HCT116 (cell line): ENCODE results near the gene NDUFA5. TPM values are rescaled to one million over a fixed set of nuclear protein-coding genes. Genes with fewer than 3 reads are reported as not detected.

ENCODE experiments used
- ATAC-seq: fragments of 200-7000 bp; cut with Tn5 transposase; 2 replicates; pipeline ENCODE4 v1.9.1; 2020; ENCODE audit warnings: mild to moderate bottlenecking, moderate library complexity
- BruUV-seq: library from RNA; stranded (reverse); fragments of 400-500 nt; replicated peaks from 2 replicates; lab custom pipeline; 2021; lab: Mats Ljungman, UMichigan
- CTCF ChIA-PET: fragments of 300-600 bp; sonication (Branson Sonifier 250); formaldehyde crosslinking; loops from one replicate; lab custom pipeline; 2021; ENCODE audit warnings: antibody characterized with exemption; lab: Charles Lee
- POLR2A ChIA-PET: fragments of 300-600, 350-600 bp; sonication (Branson Sonifier 250); formaldehyde crosslinking; loops from one replicate; lab custom pipeline; 2021; ENCODE audit warnings: antibody characterized with exemption; lab: Charles Lee
- RAD21 ChIA-PET, 2 experiments: fragments of 300-600 bp; sonication (Branson Sonifier 250); formaldehyde crosslinking; loops; one replicate each; lab custom pipeline; 2023; ENCODE audit warnings: low total read pairs in 2 of 2; ENCODE audit not compliant: uncharacterized antibody in 2 of 2, unreplicated experiment in 2 of 2, low non-redundant PET in 1 of 2; lab: Charles Lee
- DNase-seq: peaks from one replicate; pipeline ENCODE4 v3.0.0-alpha.2; 2010; ENCODE audit warnings: low read depth, low spot score
- H2AFZ ChIP-seq: fragments of 200-600 bp; shearing (Covaris generic), sonication (generic); 2 replicates; pipeline ENCODE4 v1.6.1; 2017; ENCODE audit warnings: low read depth, mixed run types, mixed read lengths, antibody characterized with exemption, low read length; ENCODE audit not compliant: poor library complexity, severe bottlenecking
- H3K27ac ChIP-seq: 2 replicates; pipeline ENCODE4 v1.5.1; 2012; ENCODE audit warnings: low read depth, low read length
- H3K27me3 ChIP-seq: fragments of 200-600 bp; sonication (generic); 2 replicates; pipeline ENCODE4 v1.6.1; 2016; ENCODE audit warnings: mixed run types, low read length, mixed read lengths; ENCODE audit not compliant: insufficient read depth
- H3K36me3 ChIP-seq, 2 experiments: fragments of 200-500 bp in 1 of 2; fragments of 200-600 bp in 1 of 2; sonication (Bioruptor generic) in 1 of 2; sonication (generic) in 1 of 2; 2 replicates each; pipeline versions ENCODE4 v1.5.1 to v1.6.1; 2014 to 2016; ENCODE audit warnings: low read length in 2 of 2, inconsistent platforms in 1 of 2, mixed read lengths in 1 of 2, mixed run types in 1 of 2; ENCODE audit not compliant: insufficient read depth in 2 of 2, control insufficient read depth in 1 of 2
- H3K4me1 ChIP-seq, 2 experiments: fragments of 200-600 bp in 1 of 2; sonication (generic) in 1 of 2; 2 replicates each; pipeline versions ENCODE4 v1.5.1 to v1.6.1; 2012 to 2017; ENCODE audit warnings: low read length in 2 of 2, inconsistent platforms in 1 of 2, mild to moderate bottlenecking in 1 of 2, mixed read lengths in 1 of 2, mixed run types in 1 of 2, moderate library complexity in 1 of 2; ENCODE audit not compliant: insufficient read depth in 2 of 2, control insufficient read depth in 1 of 2
- H3K4me2 ChIP-seq: fragments of 200-600 bp; sonication (generic); 2 replicates; pipeline ENCODE4 v1.6.1; 2017; ENCODE audit warnings: mixed run types, low read length, mixed read lengths
- H3K4me3 ChIP-seq, 2 experiments: fragments of 200-600 bp in 1 of 2; sonication (generic) in 1 of 2; replicated peaks in 1 of 2; 2 replicates each; pipeline ENCODE4 v1.5.1; 2011 to 2016; ENCODE audit warnings: low read length in 2 of 2, control low read depth in 1 of 2, low read depth in 1 of 2, mild to moderate bottlenecking in 1 of 2, mixed read lengths in 1 of 2, mixed run types in 1 of 2
- H3K79me2 ChIP-seq: fragments of 200-600 bp; sonication (generic); 2 replicates; pipeline ENCODE4 v1.6.1; 2017; ENCODE audit warnings: mild to moderate bottlenecking, mixed run types, low read length, moderate library complexity, mixed read lengths; ENCODE audit not compliant: insufficient read depth
- H3K9ac ChIP-seq: fragments of 200-600 bp; sonication (generic); 2 replicates; pipeline ENCODE4 v1.6.1; 2016; ENCODE audit warnings: low read length, mixed read lengths
- H3K9me2 ChIP-seq: fragments of 200-600 bp; sonication (generic), shearing (Covaris generic); 2 replicates; pipeline ENCODE4 v1.6.1; 2017; ENCODE audit warnings: mixed run types, mild to moderate bottlenecking, moderate library complexity; ENCODE audit not compliant: insufficient read depth
- H3K9me3 ChIP-seq, 2 experiments: fragments of 200-500 bp in 1 of 2; fragments of 200-600 bp in 1 of 2; sonication (Bioruptor generic) in 1 of 2; sonication (generic) in 1 of 2; 2 replicates each; pipeline ENCODE4 v1.6.1; 2014 to 2017; ENCODE audit warnings: low read length in 2 of 2, mixed read lengths in 2 of 2, inconsistent platforms in 1 of 2, low read depth in 1 of 2, mild to moderate bottlenecking in 1 of 2, mixed run types in 1 of 2, moderate library complexity in 1 of 2; ENCODE audit not compliant: control insufficient read depth in 1 of 2, insufficient read depth in 1 of 2
- H4K20me1 ChIP-seq: fragments of 200-600 bp; sonication (generic), shearing (Covaris generic); 2 replicates; pipeline ENCODE4 v1.6.1; 2017; ENCODE audit warnings: mixed run types, mild to moderate bottlenecking, moderate library complexity; ENCODE audit not compliant: insufficient read depth
- CBX3 ChIP-seq: IDR thresholded peaks from 2 replicates; pipeline ENCODE4 v1.6.1; 2012; ENCODE audit warnings: low read depth
- CEBPB ChIP-seq: IDR thresholded peaks from 2 replicates; pipeline ENCODE4 v1.6.1; 2012; ENCODE audit warnings: low read depth
- EGR1 ChIP-seq: IDR thresholded peaks from 2 replicates; pipeline ENCODE4 v1.6.1; 2012; ENCODE audit warnings: low read depth
- ELF1 ChIP-seq: IDR thresholded peaks from 2 replicates; pipeline ENCODE4 v1.6.1; 2012; ENCODE audit warnings: low read depth, borderline replicate concordance
- EZH2 ChIP-seq: fragments of 200-600 bp; sonication (generic); IDR thresholded peaks from 2 replicates; pipeline ENCODE4 v1.6.1; 2017; ENCODE audit warnings: antibody characterized with exemption, mixed run types
- EZH2phosphoT487 ChIP-seq: fragments of 200-600 bp; IDR thresholded peaks from 2 replicates; pipeline ENCODE4 v1.6.1; 2018; ENCODE audit warnings: antibody characterized with exemption, borderline replicate concordance
- FOSL1 ChIP-seq: IDR thresholded peaks from 2 replicates; pipeline ENCODE4 v1.6.1; 2012; ENCODE audit warnings: low read depth
- POLR2AphosphoS5 ChIP-seq: IDR thresholded peaks from 2 replicates; pipeline ENCODE4 v1.6.1; 2011; ENCODE audit warnings: mild to moderate bottlenecking, low read depth, low read length, moderate library complexity
- RAD21 ChIP-seq: IDR thresholded peaks from 2 replicates; pipeline ENCODE4 v1.6.1; 2012; ENCODE audit warnings: low read depth, mild to moderate bottlenecking
- SIN3A ChIP-seq: IDR thresholded peaks from 2 replicates; pipeline ENCODE4 v1.6.1; 2012; ENCODE audit warnings: low read depth
- SP1 ChIP-seq: IDR thresholded peaks from 2 replicates; pipeline ENCODE4 v1.6.1; 2012; ENCODE audit warnings: low read depth
- SRF ChIP-seq: IDR thresholded peaks from 2 replicates; pipeline ENCODE4 v1.6.1; 2012; ENCODE audit warnings: low read depth
- YY1 ChIP-seq: IDR thresholded peaks from 2 replicates; pipeline ENCODE4 v1.6.1; 2011; ENCODE audit warnings: low read length, low read depth, moderate library complexity, mild to moderate bottlenecking; ENCODE audit not compliant: insufficient replicate concordance; ENCODE audit errors: extremely low read depth
- intact Hi-C: fragments of 100-400 bp; cut with micrococcal nuclease; formaldehyde crosslinking; loops from 2 replicates; pipeline ENCODE4 v1.10.0; 2022
- total RNA-seq: library from RNA; stranded (reverse); gene quantifications from one replicate; pipeline ENCODE4 v1.2.1, GENCODE V29; 2021; ENCODE audit not compliant: unreplicated experiment
- TF ChIP-seq, protein P1 (sequence below): IDR thresholded peaks from 2 replicates; pipeline ENCODE4 v1.6.1; 2012
- TF ChIP-seq, protein P2 (sequence below): IDR thresholded peaks from 2 replicates; pipeline ENCODE4 v1.6.1; 2012; ENCODE audit warnings: low read depth
- TF ChIP-seq, protein P3 (sequence below): IDR thresholded peaks from 2 replicates; pipeline ENCODE4 v1.6.1; 2012
- TF ChIP-seq, protein P4 (sequence below), 3 experiments: fragments of 200-600 bp in 1 of 3; sonication (generic) in 1 of 3; IDR thresholded peaks in 2 of 3; conservative IDR thresholded peaks in 1 of 3; 2 replicates each; pipeline ENCODE4 v1.5.1; 2012 to 2017; ENCODE audit warnings: low read depth in 2 of 3, low read length in 2 of 3, antibody characterized with exemption in 1 of 3, borderline replicate concordance in 1 of 3, control low read depth in 1 of 3, mild to moderate bottlenecking in 1 of 3, mixed read lengths in 1 of 3, mixed run types in 1 of 3, moderate library complexity in 1 of 3; ENCODE audit not compliant: insufficient read depth in 1 of 3

NDUFA5 gene
- total RNA-seq, 1 experiment from 2014 or later: 64.2 TPM

DNA sequence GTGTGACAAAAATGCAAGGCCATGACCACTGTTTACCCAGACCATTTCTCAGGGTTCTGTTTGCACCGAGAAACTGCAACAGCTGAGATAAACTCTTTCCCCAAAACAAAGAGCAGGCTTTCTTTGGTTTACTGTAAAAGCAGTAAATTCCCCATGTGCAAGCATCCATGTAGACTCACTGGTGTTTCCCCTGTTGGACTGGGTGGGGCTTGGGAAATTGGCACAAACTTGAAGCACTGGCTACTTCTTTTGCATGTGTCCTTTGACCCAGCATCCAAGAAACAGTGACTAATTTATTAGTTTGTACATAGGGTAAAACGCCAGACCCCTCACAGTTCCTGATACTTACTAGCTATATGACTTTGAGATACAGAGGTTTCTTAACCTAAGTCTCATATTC is 35.6 kb downstream of the NDUFA5 start:
- Histone ChIP-seq H3K9me3 (no peaks in the 10 kb centered on the region), H3K27me3 (no peaks in the 10 kb centered on the region), H4K20me1 (no peaks in the 10 kb centered on the region), H3K79me2 (no peaks in the 10 kb centered on the region), H3K4me1 (no peaks in the 10 kb centered on the region), H3K4me3 (no peak overlapping the region), H3K9me2 (no peaks in the 10 kb centered on the region), H3K36me3 (no peaks in the 10 kb centered on the region), H2AFZ (no peak overlapping the region), H3K27ac (no peak overlapping the region), H3K9ac (no peak overlapping the region), H3K4me2 (no peak overlapping the region)
- no peak for DNase-seq
- no TSS peak for BruUV-seq
- no peak for TF ChIP-seq SIN3A
- TF ChIP-seq EGR1: no peak
- no peak for TF ChIP-seq CBX3
- no peak for TF ChIP-seq EZH2phosphoT487
- TF ChIP-seq SP1: no peak
- TF ChIP-seq EZH2: no peak
- TF ChIP-seq, protein P1, sequence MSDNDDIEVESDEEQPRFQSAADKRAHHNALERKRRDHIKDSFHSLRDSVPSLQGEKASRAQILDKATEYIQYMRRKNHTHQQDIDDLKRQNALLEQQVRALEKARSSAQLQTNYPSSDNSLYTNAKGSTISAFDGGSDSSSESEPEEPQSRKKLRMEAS: no peak
- RAD21 ChIA-PET: no interaction called here
- POLR2A ChIA-PET: no interaction called here
- CTCF ChIA-PET: interaction anchor here (1.0 kb wide), 1 partner anchor 28 kb away, joined by 3 read pairs; no protein-coding TSS in a partner anchor
- intact Hi-C loops: no loop called here
- ATAC-seq: no peak

GRCh38 chr7:123505221-123505620 is 52.4 kb downstream of the NDUFA5 start:
- Histone ChIP-seq H3K9me3 (no peaks in the 10 kb centered on the region), H4K20me1 (no peaks in the 10 kb centered on the region), H3K4me1 (no peaks in the 10 kb centered on the region)
- intact Hi-C loops: no loop called here
- no peak for DNase-seq
- TF ChIP-seq, protein P2, sequence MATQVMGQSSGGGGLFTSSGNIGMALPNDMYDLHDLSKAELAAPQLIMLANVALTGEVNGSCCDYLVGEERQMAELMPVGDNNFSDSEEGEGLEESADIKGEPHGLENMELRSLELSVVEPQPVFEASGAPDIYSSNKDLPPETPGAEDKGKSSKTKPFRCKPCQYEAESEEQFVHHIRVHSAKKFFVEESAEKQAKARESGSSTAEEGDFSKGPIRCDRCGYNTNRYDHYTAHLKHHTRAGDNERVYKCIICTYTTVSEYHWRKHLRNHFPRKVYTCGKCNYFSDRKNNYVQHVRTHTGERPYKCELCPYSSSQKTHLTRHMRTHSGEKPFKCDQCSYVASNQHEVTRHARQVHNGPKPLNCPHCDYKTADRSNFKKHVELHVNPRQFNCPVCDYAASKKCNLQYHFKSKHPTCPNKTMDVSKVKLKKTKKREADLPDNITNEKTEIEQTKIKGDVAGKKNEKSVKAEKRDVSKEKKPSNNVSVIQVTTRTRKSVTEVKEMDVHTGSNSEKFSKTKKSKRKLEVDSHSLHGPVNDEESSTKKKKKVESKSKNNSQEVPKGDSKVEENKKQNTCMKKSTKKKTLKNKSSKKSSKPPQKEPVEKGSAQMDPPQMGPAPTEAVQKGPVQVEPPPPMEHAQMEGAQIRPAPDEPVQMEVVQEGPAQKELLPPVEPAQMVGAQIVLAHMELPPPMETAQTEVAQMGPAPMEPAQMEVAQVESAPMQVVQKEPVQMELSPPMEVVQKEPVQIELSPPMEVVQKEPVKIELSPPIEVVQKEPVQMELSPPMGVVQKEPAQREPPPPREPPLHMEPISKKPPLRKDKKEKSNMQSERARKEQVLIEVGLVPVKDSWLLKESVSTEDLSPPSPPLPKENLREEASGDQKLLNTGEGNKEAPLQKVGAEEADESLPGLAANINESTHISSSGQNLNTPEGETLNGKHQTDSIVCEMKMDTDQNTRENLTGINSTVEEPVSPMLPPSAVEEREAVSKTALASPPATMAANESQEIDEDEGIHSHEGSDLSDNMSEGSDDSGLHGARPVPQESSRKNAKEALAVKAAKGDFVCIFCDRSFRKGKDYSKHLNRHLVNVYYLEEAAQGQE: no peak
- TF ChIP-seq POLR2AphosphoS5 (no peak), CEBPB (no peak), RAD21 (no peak), FOSL1 (no peak), SRF (no peak), YY1 (no peak), ELF1 (no peak)
- TF ChIP-seq, protein P3, sequence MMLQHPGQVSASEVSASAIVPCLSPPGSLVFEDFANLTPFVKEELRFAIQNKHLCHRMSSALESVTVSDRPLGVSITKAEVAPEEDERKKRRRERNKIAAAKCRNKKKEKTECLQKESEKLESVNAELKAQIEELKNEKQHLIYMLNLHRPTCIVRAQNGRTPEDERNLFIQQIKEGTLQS: no peak
- TF ChIP-seq, protein P4, sequence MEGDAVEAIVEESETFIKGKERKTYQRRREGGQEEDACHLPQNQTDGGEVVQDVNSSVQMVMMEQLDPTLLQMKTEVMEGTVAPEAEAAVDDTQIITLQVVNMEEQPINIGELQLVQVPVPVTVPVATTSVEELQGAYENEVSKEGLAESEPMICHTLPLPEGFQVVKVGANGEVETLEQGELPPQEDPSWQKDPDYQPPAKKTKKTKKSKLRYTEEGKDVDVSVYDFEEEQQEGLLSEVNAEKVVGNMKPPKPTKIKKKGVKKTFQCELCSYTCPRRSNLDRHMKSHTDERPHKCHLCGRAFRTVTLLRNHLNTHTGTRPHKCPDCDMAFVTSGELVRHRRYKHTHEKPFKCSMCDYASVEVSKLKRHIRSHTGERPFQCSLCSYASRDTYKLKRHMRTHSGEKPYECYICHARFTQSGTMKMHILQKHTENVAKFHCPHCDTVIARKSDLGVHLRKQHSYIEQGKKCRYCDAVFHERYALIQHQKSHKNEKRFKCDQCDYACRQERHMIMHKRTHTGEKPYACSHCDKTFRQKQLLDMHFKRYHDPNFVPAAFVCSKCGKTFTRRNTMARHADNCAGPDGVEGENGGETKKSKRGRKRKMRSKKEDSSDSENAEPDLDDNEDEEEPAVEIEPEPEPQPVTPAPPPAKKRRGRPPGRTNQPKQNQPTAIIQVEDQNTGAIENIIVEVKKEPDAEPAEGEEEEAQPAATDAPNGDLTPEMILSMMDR (IDR thresholded peaks at IDR 0.05 in 2 of 3, conservative IDR thresholded peaks at IDR 0.05 in 1 of 3; ENCODE audit: borderline replicate concordance in 1 of 3, insufficient read depth in 1 of 3, low read depth in 2 of 3, low read length in 2 of 3): no peak
- TF ChIP-seq, all 23 proteins: peak for 0
- ChIA-PET RAD21 (no interaction called here), POLR2A (no interaction called here), CTCF (interaction anchor here (1.2 kb wide), 1 partner anchor 11 kb away, joined by 3 read pairs; no protein-coding TSS in a partner anchor)
- ATAC-seq: no peak
- Histone ChIP-seq H3K27ac (no peak overlapping the region), H2AFZ (no peak overlapping the region), H3K9ac (no peak overlapping the region), H3K4me2 (no peak overlapping the region), H3K4me3 (no peak overlapping the region), H3K79me2 (no peaks in the 10 kb centered on the region), H3K27me3 (no peaks in the 10 kb centered on the region), H3K36me3 (no peaks in the 10 kb centered on the region), H3K9me2 (no peaks in the 10 kb centered on the region)
- BruUV-seq: no TSS peak
